Right ventricle myocardium superior (tissue), 1 donor: ENCODE data around the gene PDCL2. TPM values are rescaled to one million over a fixed set of nuclear protein-coding genes. Genes with fewer than 3 reads are reported as not detected.
"Not testable (repeated sequence)": the region's sequence is repeated elsewhere in the genome, so short reads cannot be mapped to it uniquely, and the experiment has no call there.

Source experiments
- ATAC-seq: fragments of 200-7000 bp; cut with Tn5 transposase; one replicate; pipeline ENCODE4 v1.9.1; 2020; ENCODE audit warnings: mild to moderate bottlenecking; ENCODE audit not compliant: poor library complexity
- DNase-seq: peaks from one replicate; pipeline ENCODE4 v3.0.0-alpha.2; 2020
- intact Hi-C: fragments of 100-400 bp; cut with DNase I; formaldehyde crosslinking; loops from one replicate; pipeline ENCODE4 v1.11.2; 2022
- total RNA-seq: library from RNA; stranded (reverse); fragmentation: NEBNext Ultra II Directional; extraction: Animal tissue kit (Norgen Biotek cat#: 25700); gene quantifications from one replicate; pipeline ENCODE4 v1.2.1, GENCODE V29; 2021
- donor health status: DM: no; HTN: yes; CAD: no; lungs with severe emphysema.

PDCL2 gene
- total RNA-seq, 1 donor from 2014 or later: not detected

GRCh38 chr4:55604996-55605395, 13.0 kb upstream of the PDCL2 start:
- no peak for ATAC-seq
- intact Hi-C loops: no loop called here
- no peak for DNase-seq

- DNase-seq: no peak
- intact Hi-C loops: no loop called here
- ATAC-seq: no peak
Measured at GRCh38 chr4:55600640-55601039, 8.6 kb upstream of the PDCL2 start.

- intact Hi-C loops: no loop called here
- DNase-seq: no peak
- ATAC-seq: no peak
Measured at GRCh38 chr4:55598641-55599040, 6.6 kb upstream of the PDCL2 start.

- intact Hi-C loops: no loop called here
- no peak for DNase-seq
- ATAC-seq: no peak
Measured at GRCh38 chr4:55588160-55588559, 3.9 kb downstream of the PDCL2 start.

GRCh38 chr4:55582773-55583172, 9.3 kb downstream of the PDCL2 start:
- DNase-seq, intact Hi-C loops, ATAC-seq: not testable (repeated sequence)

GRCh38 chr4:55578341-55579010, 13.6 kb downstream of the PDCL2 start:
- no peak for ATAC-seq
- no peak for DNase-seq
- intact Hi-C loops: no loop called here

GRCh38 chr4:55575513-55575912, 16.5 kb downstream of the PDCL2 start:
- ATAC-seq (no peak), DNase-seq (no peak)
- intact Hi-C loops: no loop called here

GRCh38 chr4:55574252-55574651, 17.8 kb downstream of the PDCL2 start:
- intact Hi-C loops: no loop called here
- no peak for DNase-seq
- no peak for ATAC-seq

- no peak for ATAC-seq
Measured at GRCh38 chr4:55571806-55572205, 20.2 kb downstream of the PDCL2 start.

GRCh38 chr4:55568905-55569504, 23.0 kb downstream of the PDCL2 start:
- DNase-seq (no peak), ATAC-seq (no peak)
- intact Hi-C loops: no loop called here

More at GRCh38 chr4:55571806-55572205, 20.2 kb downstream of the PDCL2 start:
- intact Hi-C loops: no loop called here
- DNase-seq: no peak

- DNase-seq (no peak), ATAC-seq (no peak)
- intact Hi-C loops: no loop called here
Measured at GRCh38 chr4:55561889-55562288, 30.2 kb downstream of the PDCL2 start.

GRCh38 chr4:55560096-55560495, 31.9 kb downstream of the PDCL2 start:
- no peak for ATAC-seq
- no peak for DNase-seq
- intact Hi-C loops: no loop called here

- ATAC-seq (no peak), DNase-seq (no peak)
- intact Hi-C loops: loop anchor here (10.0 kb wide), 2 partner anchors 100 to 210 kb away; partner anchors contain the start of gene SRD5A3
Measured at GRCh38 chr4:55554453-55555030, 37.5 kb downstream of the PDCL2 start.

GRCh38 chr4:55553441-55554201, 38.4 kb downstream of the PDCL2 start:
- DNase-seq: no peak
- intact Hi-C loops: loop anchor here (10.0 kb wide), 2 partner anchors 99 to 209 kb away; partner anchors contain the start of gene SRD5A3
- peak; percentile 57 for ATAC-seq

- DNase-seq, ATAC-seq: not testable (repeated sequence)
- intact Hi-C loops: loop anchor here (10.0 kb wide), 2 partner anchors 97 to 207 kb away; partner anchors contain the start of gene SRD5A3
Measured at GRCh38 chr4:55551964-55552363, 40.1 kb downstream of the PDCL2 start.

GRCh38 chr4:55549888-55550287, 42.2 kb downstream of the PDCL2 start:
- intact Hi-C loops: loop anchor here (10.0 kb wide), 2 partner anchors 95 to 205 kb away; partner anchors contain the start of gene SRD5A3
- ATAC-seq: no peak

GRCh38 chr4:55547918-55548317, 44.1 kb downstream of the PDCL2 start:
- intact Hi-C loops: no loop called here
- DNase-seq (no peak), ATAC-seq (no peak)

More at GRCh38 chr4:55549888-55550287, 42.2 kb downstream of the PDCL2 start:
- DNase-seq: no peak

- no peak for ATAC-seq
- intact Hi-C loops: no loop called here
- DNase-seq: peak; percentile 59
Measured at GRCh38 chr4:55547466-55547770, 44.6 kb downstream of the PDCL2 start.

GRCh38 chr4:55546756-55547465, 45.1 kb downstream of the PDCL2 start, which contains the start of gene CLOCK:
Gene CLOCK, minus strand, starts transcription at chr4:55546909. Its CDS starts 64,124 bp downstream, at chr4:55482785.
- peak; percentile 93 for DNase-seq
- intact Hi-C loops: no loop called here
- peak; percentile 93 for ATAC-seq
